HEK293 (cell line): Measurements from ENCODE around the gene TAGAP.

Experiments used
- CTCF ChIA-PET: fragments of 350-600 bp; formaldehyde crosslinking; extraction: SDS; loops from one replicate; lab custom pipeline; 2021; ENCODE audit warnings: antibody characterized with exemption; lab: Yijun Ruan, JAX
- POLR2A ChIA-PET: fragments of 300-600 bp; formaldehyde crosslinking; extraction: SDS; loops from one replicate; lab custom pipeline; 2020; ENCODE audit warnings: antibody characterized with exemption, inconsistent platforms; lab: Yijun Ruan, JAX
- H3K27ac ChIP-seq: fragments of 200-500 bp; sonication (Bioruptor generic); 2 replicates; pipeline ENCODE4 v1.5.1; 2014; ENCODE audit warnings: low read depth, low read length, control low read depth, inconsistent platforms; ENCODE audit errors: extremely low read depth
- H3K36me3 ChIP-seq, 2 experiments: fragments of 200-500 bp in 1 of 2; sonication (Bioruptor generic) in 1 of 2; 1 replicate in 1 of 2; 2 replicates in 1 of 2; pipeline ENCODE4 v1.5.1; 2014 to 2017; ENCODE audit warnings: inconsistent platforms in 2 of 2, low read length in 2 of 2; ENCODE audit not compliant: control insufficient read depth in 2 of 2, insufficient read depth in 1 of 2
- H3K4me1 ChIP-seq: fragments of 200-500 bp; sonication (Bioruptor generic); 2 replicates; pipeline ENCODE4 v1.5.1; 2014; ENCODE audit warnings: mild to moderate bottlenecking, low read length, inconsistent platforms; ENCODE audit not compliant: control insufficient read depth, insufficient read depth
- H3K4me3 ChIP-seq: 2 replicates; pipeline ENCODE4 v1.5.1; 2011; ENCODE audit warnings: low read depth, mild to moderate bottlenecking, control low read depth, low read length, moderate library complexity
- H3K9me3 ChIP-seq: fragments of 200-500 bp; sonication (Bioruptor generic); 2 replicates; pipeline ENCODE4 v1.5.1; 2014; ENCODE audit warnings: low read depth, low read length, inconsistent platforms; ENCODE audit not compliant: control insufficient read depth, insufficient read depth
- CTCF ChIP-seq: fragments of 450-650 bp; formaldehyde crosslinking; IDR thresholded peaks from 2 replicates; pipeline ENCODE4 v1.5.1; 2016; ENCODE audit warnings: missing biosample characterization, missing genetic modification characterization
- GLI4 ChIP-seq: fragments of 450-650 bp; formaldehyde crosslinking; IDR thresholded peaks from 2 replicates; pipeline ENCODE4 v1.5.1; 2016; ENCODE audit warnings: missing biosample characterization, missing genetic modification characterization
- HOXA7 ChIP-seq: sonication (generic); formaldehyde crosslinking; IDR thresholded peaks from 2 replicates; pipeline ENCODE4 v1.8.1; 2022; ENCODE audit warnings: missing genetic modification reagents, borderline replicate concordance
- HOXD13 ChIP-seq: sonication (generic); formaldehyde crosslinking; IDR thresholded peaks from 2 replicates; pipeline ENCODE4 v1.8.0; 2022; ENCODE audit warnings: missing genetic modification reagents, borderline replicate concordance
- OVOL3 ChIP-seq: fragments of 450-650 bp; formaldehyde crosslinking; IDR thresholded peaks from 2 replicates; pipeline ENCODE4 v1.5.1; 2016; ENCODE audit warnings: missing biosample characterization, missing genetic modification characterization
- PBX3 ChIP-seq: sonication (generic); formaldehyde crosslinking; IDR thresholded peaks from 2 replicates; pipeline ENCODE4 v1.8.1; 2022; ENCODE audit warnings: mild to moderate bottlenecking, moderate library complexity, missing genetic modification reagents
- SP2 ChIP-seq: fragments of 450-650 bp; formaldehyde crosslinking; IDR thresholded peaks from 2 replicates; pipeline ENCODE4 v1.5.1; 2016; ENCODE audit warnings: missing biosample characterization, missing genetic modification characterization
- ZBTB26 ChIP-seq: fragments of 450-650 bp; formaldehyde crosslinking; optimal IDR thresholded peaks from 2 replicates; pipeline ENCODE3; 2016; ENCODE audit warnings: missing biosample characterization, mild to moderate bottlenecking, missing genetic modification characterization
- ZBTB48 ChIP-seq: fragments of 450-650 bp; formaldehyde crosslinking; IDR thresholded peaks from 2 replicates; pipeline ENCODE4 v1.5.1; 2016; ENCODE audit warnings: missing biosample characterization, missing genetic modification characterization
- ZBTB8A ChIP-seq: fragments of 450-650 bp; formaldehyde crosslinking; IDR thresholded peaks from 2 replicates; pipeline ENCODE4 v1.5.1; 2016; ENCODE audit warnings: missing biosample characterization, missing genetic modification characterization
- ZEB2 ChIP-seq: fragments of 450-650 bp; formaldehyde crosslinking; IDR thresholded peaks from 2 replicates; pipeline ENCODE4 v1.5.1; 2016; ENCODE audit warnings: missing biosample characterization, missing genetic modification characterization
- ZNF112 ChIP-seq: fragments of 450-650 bp; formaldehyde crosslinking; IDR thresholded peaks from 2 replicates; pipeline ENCODE4 v1.5.0; 2017; ENCODE audit warnings: missing biosample characterization, missing genetic modification characterization
- ZNF148 ChIP-seq: fragments of 450-650 bp; formaldehyde crosslinking; IDR thresholded peaks from 2 replicates; pipeline ENCODE4 v1.5.0; 2017; ENCODE audit warnings: missing biosample characterization, missing genetic modification characterization, borderline replicate concordance
- ZNF366 ChIP-seq: fragments of 450-650 bp; formaldehyde crosslinking; conservative IDR thresholded peaks from 2 replicates; pipeline ENCODE4 v1.5.1; 2016; ENCODE audit warnings: missing biosample characterization, missing genetic modification characterization
- ZNF404 ChIP-seq: fragments of 450-650 bp; formaldehyde crosslinking; IDR thresholded peaks from 2 replicates; pipeline ENCODE4 v1.5.1; 2017; ENCODE audit warnings: missing biosample characterization, missing genetic modification characterization
- ZNF513 ChIP-seq: fragments of 450-650 bp; IDR thresholded peaks from 2 replicates; pipeline ENCODE4 v1.5.1; 2018; ENCODE audit warnings: missing biosample characterization, missing genetic modification characterization
- ZNF514 ChIP-seq: fragments of 450-650 bp; formaldehyde crosslinking; IDR thresholded peaks from 2 replicates; pipeline ENCODE4 v1.5.1; 2016; ENCODE audit warnings: missing biosample characterization, missing genetic modification characterization
- ZNF544 ChIP-seq: fragments of 450-650 bp; formaldehyde crosslinking; IDR thresholded peaks from 2 replicates; pipeline ENCODE4 v1.5.0; 2017; ENCODE audit warnings: missing biosample characterization, missing genetic modification characterization
- ZNF560 ChIP-seq: fragments of 450-650 bp; formaldehyde crosslinking; IDR thresholded peaks from 2 replicates; pipeline ENCODE4 v1.5.1; 2017; ENCODE audit warnings: missing biosample characterization, missing genetic modification characterization, borderline replicate concordance
- ZNF670 ChIP-seq: fragments of 450-650 bp; formaldehyde crosslinking; IDR thresholded peaks from 2 replicates; pipeline ENCODE4 v1.5.1; 2016; ENCODE audit warnings: missing biosample characterization, missing genetic modification characterization, low read depth
- ZNF704 ChIP-seq: fragments of 450-650 bp; formaldehyde crosslinking; IDR thresholded peaks from 2 replicates; pipeline ENCODE4 v1.5.1; 2016; ENCODE audit warnings: missing biosample characterization, missing genetic modification characterization
- ZNF76 ChIP-seq: fragments of 450-650 bp; formaldehyde crosslinking; IDR thresholded peaks from 2 replicates; pipeline ENCODE4; 2016; ENCODE audit warnings: low read depth, missing biosample characterization, missing genetic modification characterization, borderline replicate concordance
- ZNF792 ChIP-seq: fragments of 450-650 bp; formaldehyde crosslinking; IDR thresholded peaks from 2 replicates; pipeline ENCODE4 v1.5.1; 2016; ENCODE audit warnings: missing biosample characterization, missing genetic modification characterization
- ZNF843 ChIP-seq: fragments of 450-650 bp; formaldehyde crosslinking; IDR thresholded peaks from 2 replicates; pipeline ENCODE4 v1.5.1; 2016; ENCODE audit warnings: missing biosample characterization, missing genetic modification characterization
- ZXDB ChIP-seq: fragments of 450-650 bp; formaldehyde crosslinking; IDR thresholded peaks from 2 replicates; pipeline ENCODE4 v1.5.1; 2016; ENCODE audit warnings: missing biosample characterization, missing genetic modification characterization

The TAGAP gene

GRCh38 chr6:159056003-159056402, 11.2 kb upstream of the TAGAP start:
- Histone ChIP-seq H3K27ac (no peak overlapping the region), H3K9me3 (no peaks in the 10 kb centered on the region), H3K4me1 (no peaks in the 10 kb centered on the region), H3K36me3 (no peaks in the 10 kb centered on the region), H3K4me3 (no peak overlapping the region)
- TF ChIP-seq PBX3 (CRISPR knock-in tag) = no peak
- no peak for TF ChIP-seq ZNF544
- no peak for TF ChIP-seq ZNF148
- TF ChIP-seq ZNF112 (tag by site-specific recombination) = no peak
- no peak for TF ChIP-seq ZNF76 (tag by site-specific recombination)
- TF ChIP-seq SP2 = no peak
- ChIA-PET POLR2A (no interaction called here), CTCF (interaction anchor here (1.6 to 2.1 kb wide), 3 partner anchors 12 to 48 kb away, joined by 4 to 7 read pairs (median 7); partner anchors contain the start of gene TAGAP)

- POLR2A ChIA-PET = no interaction called here
- CTCF ChIA-PET = interaction anchor here (0.6 to 1.1 kb wide), 3 partner anchors 9 to 1709 kb away, joined by 3 read pairs; partner anchors contain the start of gene TAGAP
- H3K9me3 ChIP-seq = no peaks in the 10 kb centered on the region
- no peak overlapping the region for H3K4me3 ChIP-seq
- H3K36me3 ChIP-seq = no peaks in the 10 kb centered on the region
- no peaks in the 10 kb centered on the region for H3K4me1 ChIP-seq
- no peak for TF ChIP-seq ZNF560
- no peak for TF ChIP-seq ZNF366 (tag by site-specific recombination)
- TF ChIP-seq HOXD13 (CRISPR knock-in tag) = no peak
- no peak for TF ChIP-seq ZXDB (tag by site-specific recombination)
- TF ChIP-seq HOXA7 (CRISPR knock-in tag) = no peak
- no peak for TF ChIP-seq CTCF (tag by site-specific recombination)
- TF ChIP-seq ZNF704 = no peak
- TF ChIP-seq ZNF670 (tag by site-specific recombination) = no peak
- no peak for TF ChIP-seq GLI4 (tag by site-specific recombination)
- no peak for TF ChIP-seq ZBTB8A
- no peak for TF ChIP-seq ZNF792 (tag by site-specific recombination)
- no peak for TF ChIP-seq ZEB2 (tag by site-specific recombination)
- TF ChIP-seq ZNF404 (tag by site-specific recombination) = no peak
- TF ChIP-seq OVOL3 = no peak
- no peak for TF ChIP-seq ZNF843
- no peak for TF ChIP-seq ZNF513
- TF ChIP-seq ZNF514 = no peak
- no peak for TF ChIP-seq ZBTB26 (tag by site-specific recombination)
- no peak for TF ChIP-seq ZBTB48 (tag by site-specific recombination)
- no peak overlapping the region for H3K27ac ChIP-seq
These were observed 9.1 kb upstream of the TAGAP start for GRCh38 chr6:159053781-159054398.
